RPMI8226 (cell line): ENCODE measurements around the gene PDK1.
"Not testable (repeated sequence)": the region's sequence is repeated elsewhere in the genome, so short reads cannot be mapped to it uniquely, and the experiment has no call there.

Experiments
- DNase-seq: peaks from one replicate; pipeline ENCODE4 v3.0.0-alpha.2; 2015

PDK1 gene

GRCh38 chr2:172555522-172556283, at the start of gene PDK1:
TSS of gene PDK1 (plus strand) at chr2:172556090. CDS start at chr2:172556151, 61 bp downstream.
- peak; percentile 91 for DNase-seq

DNA sequence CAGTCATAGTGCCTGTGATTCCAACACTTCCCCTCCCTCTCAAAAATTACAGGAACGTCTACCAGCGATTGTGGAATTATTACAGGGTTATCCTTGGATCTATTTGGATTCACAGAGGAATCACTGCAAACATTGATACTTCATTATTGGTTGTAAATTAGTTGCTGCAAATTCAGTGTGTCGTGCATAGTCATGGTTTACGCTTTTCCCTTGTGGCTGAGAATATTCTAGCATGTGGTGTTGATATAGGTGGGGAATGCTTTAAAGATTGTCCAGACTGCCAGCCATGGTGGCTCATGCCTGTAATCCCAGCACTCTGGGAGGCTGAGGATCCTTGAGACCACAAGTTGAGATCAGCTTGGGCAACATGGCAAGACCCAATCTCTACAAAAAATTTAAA, 48.7 kb upstream of the PDK1 start:
- no peak for DNase-seq

- no peak for DNase-seq
Measured at GRCh38 chr2:172510088-172510487, 45.8 kb upstream of the PDK1 start.

DNA sequence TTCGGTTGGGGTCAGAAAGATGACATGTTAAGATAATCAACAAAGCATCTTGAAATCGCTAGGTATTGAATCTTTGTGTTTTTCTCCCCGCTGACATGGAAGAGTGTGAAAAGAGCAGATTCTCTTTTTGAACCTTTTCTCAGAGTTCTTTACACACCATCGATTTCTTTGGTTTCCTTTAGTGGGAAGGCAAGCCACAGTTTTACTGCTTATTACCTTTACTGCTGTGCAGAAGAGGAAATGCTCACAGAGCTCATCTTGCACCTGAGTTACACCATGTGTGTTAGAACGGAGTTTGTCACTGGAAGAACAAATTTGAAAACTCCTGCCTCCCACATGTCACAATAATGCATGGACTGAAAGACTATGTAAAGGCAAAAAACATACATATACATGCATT, 45.3 kb upstream of the PDK1 start:
- no peak for DNase-seq

DNA sequence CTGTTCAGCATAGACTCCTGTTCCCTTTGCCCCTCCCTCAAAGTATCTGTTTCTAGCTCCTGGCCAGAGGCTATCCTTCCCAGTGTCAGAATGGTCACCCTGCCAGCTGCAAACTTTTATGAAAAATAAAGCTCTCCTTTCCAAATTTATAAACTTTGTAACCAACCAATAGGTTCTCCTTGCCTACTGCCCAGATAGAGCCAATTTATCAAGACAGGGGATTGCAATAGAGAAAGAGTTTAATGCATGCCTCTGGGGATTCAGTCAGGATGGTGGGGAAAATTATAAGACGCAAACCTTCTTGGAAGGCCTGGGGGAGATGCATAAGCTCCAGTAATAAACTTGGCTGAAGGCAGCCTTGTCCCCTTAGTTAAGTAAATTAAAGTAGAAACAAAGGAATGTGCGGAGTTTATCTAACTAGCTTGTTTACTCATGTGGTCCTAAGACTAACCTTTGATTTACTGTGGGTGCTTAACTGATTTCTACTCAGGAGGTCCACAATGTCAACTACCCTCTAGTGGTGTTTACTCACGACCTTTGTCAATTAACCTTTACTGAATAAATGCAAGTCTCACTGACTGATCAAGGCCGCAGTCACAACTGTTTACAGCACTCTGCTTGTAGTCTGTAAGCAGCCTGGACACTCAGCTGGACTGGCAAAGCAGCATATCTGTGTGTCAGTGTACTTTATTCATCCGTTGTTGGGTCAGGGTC, 42.9 kb upstream of the PDK1 start:
- no peak for DNase-seq

DNA sequence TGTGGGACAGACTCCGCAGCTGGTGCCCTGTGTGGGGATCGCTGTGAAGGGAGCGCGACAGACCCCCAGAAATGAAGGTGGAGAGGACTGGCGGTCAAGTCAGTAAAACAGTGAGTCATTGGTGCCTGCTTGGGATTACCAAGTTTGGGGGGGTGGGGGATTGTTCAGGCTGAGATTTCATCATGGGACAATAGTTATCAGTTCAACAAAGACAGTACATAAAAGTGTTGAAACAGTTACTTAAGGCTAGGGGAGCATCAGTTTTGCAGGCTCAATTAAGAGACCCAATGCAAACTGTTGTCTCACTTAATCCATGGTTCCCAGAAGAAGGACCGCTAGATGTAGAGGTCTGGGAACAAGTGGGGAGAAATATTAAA, 42.4 kb upstream of the PDK1 start:
- DNase-seq, result no peak

DNA sequence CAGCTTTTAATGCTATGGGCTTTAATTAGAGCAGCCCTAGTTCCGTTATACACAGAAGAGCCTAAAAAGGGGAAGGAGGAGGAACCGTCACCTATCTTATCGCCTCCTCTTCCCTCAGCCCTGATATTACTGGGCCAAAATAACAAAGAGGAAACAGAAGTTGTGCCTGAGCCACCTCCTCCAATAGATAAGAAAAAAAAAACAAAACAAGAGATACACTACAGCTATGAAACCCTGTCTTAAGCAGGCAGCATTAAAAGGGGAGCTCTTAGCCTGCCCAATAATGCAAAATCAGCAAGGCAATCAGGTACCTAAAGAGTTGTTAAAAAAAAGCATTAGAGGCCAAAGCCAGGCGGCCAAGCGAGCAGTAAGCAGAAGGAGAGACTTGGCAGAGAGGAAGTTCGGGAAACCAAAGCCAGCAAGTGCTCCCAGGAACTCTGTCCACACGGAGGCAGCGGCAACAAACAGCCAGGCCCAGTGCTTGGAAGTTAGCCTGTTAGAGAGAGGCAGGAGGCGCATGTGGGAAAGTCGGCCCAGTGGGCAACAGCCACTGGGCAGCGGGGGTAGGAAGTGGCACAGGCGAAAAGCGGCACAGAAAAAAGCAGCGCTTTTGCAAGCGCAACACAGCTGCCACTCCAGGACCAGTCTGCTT, 41.8 kb upstream of the PDK1 start:
- DNase-seq, result no peak

DNA sequence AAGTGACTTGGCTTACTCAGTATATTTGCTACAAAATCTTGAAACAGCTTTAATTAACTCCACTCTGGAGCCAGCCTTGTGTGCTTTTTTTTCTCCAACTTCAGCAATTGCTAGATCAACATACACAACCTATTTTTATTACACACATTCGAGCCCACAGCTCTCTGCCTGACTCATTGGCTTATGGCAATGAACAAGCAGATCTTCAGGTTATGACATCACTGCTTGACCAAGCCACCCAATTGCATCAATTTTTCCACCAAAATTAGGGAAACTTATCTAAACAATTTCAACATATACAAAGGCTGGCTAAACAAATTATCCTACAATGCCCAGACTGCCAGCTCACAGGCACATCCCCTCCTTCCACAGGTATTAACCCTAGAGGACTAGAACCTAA, 39.6 kb upstream of the PDK1 start:
- no peak for DNase-seq

GRCh38 chr2:172518995-172519394, 36.9 kb upstream of the PDK1 start:
- DNase-seq, result no peak

DNA sequence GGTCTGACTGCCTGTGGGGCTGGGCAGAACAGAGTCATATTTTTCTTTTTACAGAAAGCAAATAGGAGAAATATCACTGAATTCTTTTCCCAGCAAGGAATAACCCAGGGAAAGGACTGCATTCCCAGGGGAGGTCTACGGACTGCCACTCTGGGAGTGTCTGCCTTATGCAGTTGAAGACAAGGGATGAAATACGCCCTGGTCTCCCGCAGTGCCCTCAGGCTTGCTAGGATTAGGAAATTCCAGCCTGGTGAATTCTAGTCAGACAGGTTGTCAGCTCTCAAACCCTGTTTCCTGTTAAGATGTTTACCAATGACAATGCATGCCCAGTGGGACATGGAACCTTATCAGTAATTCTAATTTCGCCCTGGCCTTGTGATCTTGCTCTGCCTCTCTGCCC, 30.3 kb upstream of the PDK1 start:
- no peak for DNase-seq

DNA sequence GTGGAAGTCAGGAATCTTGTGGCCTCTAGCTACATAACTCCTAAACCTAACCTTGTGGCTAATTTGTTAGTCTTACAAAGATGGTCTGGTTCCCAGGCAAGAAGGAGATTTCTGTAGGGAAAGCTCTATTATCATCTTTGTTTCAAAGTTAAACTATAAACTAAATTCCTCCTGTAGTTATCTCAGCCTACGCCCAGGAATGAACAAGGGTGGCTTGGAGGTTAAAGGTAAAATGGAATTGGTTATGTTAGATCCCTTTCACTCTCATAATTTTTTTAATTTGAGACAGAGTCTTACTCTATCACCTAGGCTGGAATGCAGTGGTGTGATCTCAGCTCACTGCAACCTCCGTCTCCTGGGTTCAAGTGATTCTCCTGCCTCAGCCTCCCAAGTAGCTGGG, 24.6 kb upstream of the PDK1 start:
- DNase-seq, result no peak

- DNase-seq, result not testable (repeated sequence)
Measured at GRCh38 chr2:172532461-172532860, 23.4 kb upstream of the PDK1 start.

DNA sequence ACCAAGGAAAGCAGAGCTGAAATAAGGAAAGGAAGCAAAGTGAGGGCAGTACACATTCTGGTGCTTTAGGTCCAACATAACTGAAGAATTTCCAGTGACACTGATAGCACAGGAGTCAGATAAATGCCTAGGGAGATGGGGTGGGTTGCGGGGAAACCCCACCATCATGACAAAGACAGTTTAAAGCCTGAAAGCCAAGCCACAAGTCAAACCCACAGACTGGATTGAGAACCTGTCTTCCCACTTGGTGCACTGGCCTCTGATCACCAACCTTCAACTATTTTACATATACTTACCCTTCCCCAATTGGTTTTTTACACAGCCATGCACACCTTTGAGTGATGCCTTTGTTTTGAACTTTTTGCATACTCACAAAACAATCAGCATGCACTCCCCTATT, 22.2 kb upstream of the PDK1 start:
- no peak for DNase-seq

GRCh38 chr2:172535119-172535518, 20.8 kb upstream of the PDK1 start:
- DNase-seq, result no peak

GRCh38 chr2:172537851-172538250, 18.0 kb upstream of the PDK1 start:
- DNase-seq, result not testable (repeated sequence)

DNA sequence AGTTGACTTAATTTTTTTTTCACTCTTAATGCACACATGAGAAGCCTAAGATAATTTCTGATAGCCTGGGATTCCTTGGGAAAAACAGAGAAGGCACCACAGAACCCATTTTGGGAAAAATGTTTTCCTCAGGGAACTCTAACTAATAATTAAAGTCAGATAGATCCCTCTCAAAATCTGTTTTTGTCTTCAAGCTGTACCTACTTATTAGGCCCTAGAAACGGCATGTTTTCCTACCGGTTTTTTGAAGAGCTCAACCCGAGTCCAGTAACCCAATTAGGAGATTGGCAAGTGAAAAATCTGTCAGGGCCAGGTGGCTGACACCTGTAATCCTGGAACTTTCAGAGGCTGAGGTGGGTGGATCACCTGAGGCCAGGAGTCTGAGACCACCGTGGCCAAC, 16.1 kb upstream of the PDK1 start:
- DNase-seq, result no peak

DNA sequence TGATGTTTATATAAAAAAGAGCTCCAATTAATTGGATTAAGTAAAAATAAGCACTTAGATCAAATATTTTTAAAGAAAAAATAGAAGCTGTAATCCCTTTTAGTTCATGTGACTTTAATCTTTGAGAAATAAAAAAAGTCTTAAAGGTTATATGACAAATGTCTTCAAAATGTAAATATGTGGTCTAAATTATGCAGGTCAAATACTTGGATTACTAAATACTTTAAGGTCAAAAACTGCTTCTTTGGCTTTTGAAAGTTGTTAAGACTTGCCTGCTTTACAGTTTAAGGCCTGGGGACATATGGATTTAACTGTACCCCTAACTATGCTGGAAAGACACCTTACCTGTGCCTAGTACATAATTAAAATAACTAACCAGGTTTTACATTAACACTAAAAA, 15.5 kb upstream of the PDK1 start:
- no peak for DNase-seq

GRCh38 chr2:172545408-172546075, 10.3 kb upstream of the PDK1 start:
- DNase-seq, result no peak

GRCh38 chr2:172549131-172549530, 6.8 kb upstream of the PDK1 start:
- DNase-seq, result no peak

DNA sequence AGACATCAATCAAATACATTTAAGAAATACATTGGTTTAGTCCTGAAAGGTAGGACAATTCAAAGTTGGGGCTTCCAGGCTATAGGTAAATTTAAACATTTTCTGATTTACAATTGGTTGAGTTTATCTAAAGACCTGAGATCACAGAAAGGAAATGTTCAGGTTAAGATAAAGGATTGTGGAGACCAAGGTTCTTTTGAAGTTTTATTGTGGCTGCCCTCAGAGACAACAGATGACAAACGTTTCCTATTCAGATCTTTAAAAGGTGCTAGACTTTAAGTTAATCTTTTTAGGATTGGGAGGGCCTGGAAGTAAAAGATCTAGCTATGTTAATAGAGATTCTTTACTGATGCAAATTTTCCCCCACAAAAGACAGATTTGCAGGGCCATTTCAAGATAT, 6.1 kb upstream of the PDK1 start:
- DNase-seq, result not testable (repeated sequence)

- DNase-seq, result no peak
Measured at GRCh38 chr2:172550419-172550818, 5.5 kb upstream of the PDK1 start.

GRCh38 chr2:172551271-172551670, 4.6 kb upstream of the PDK1 start:
- no peak for DNase-seq

DNA sequence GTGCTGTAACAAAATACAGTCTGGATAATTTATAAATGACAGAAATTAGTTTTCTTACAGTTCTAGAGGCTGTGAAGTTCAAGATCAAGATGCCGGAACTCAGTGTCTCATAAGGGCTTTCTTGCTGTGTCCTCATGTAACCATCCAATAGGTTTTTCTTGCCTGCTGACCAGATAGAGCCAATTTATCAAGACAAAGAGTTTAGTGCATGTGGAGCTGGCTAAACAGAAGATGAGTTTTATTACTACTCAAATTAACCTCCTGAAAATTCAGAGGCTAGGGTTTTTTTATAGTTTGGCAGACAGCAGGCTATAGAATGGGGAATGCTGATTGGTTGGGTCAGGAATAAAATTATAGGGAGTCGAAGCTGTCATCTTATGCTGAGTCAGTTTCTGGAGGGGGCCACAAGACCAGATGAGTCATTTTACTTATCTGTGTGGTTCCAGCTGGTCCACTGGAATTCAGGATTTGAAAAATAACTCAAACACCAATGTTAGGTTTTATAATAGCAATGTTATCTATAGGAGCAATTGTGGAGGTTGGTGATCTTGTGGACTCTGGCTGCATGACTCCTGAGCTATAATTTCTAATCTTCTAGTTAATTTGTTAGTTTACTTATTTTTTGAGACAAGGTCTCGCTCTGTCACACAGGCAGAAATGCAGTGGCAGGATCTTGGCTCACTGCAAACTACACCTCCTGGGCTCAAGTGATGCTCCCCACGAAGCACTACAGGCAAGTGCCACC, 3.2 kb upstream of the PDK1 start:
- DNase-seq, result no peak
